HG02610 (cell line): ENCODE data around the gene GCNT4.
"Not testable (repeated sequence)": the region's sequence is repeated elsewhere in the genome, so short reads cannot be mapped to it uniquely, and the experiment has no call there.

ENCODE experiments used
- ATAC-seq: cut with Tn5 transposase; IDR thresholded peaks from one replicate; pipeline ENCODE4 v1.9.1; 2021; ENCODE audit warnings: mild to moderate bottlenecking, moderate library complexity; ENCODE audit not compliant: unreplicated experiment

GCNT4 gene

GRCh38 chr5:75052192-75053053, at the start of gene GCNT4:
Gene GCNT4, minus strand, starts transcription at chr5:75052558. Its CDS starts 22,521 bp downstream, at chr5:75030037.
- peak; percentile 22 for ATAC-seq

GRCh38 chr5:75095956-75096355, 43.6 kb upstream of the GCNT4 start:
- ATAC-seq, result not testable (repeated sequence)

GRCh38 chr5:75091597-75091996, 39.2 kb upstream of the GCNT4 start:
- no peak for ATAC-seq

- ATAC-seq, result peak; percentile 39
These were observed 37.3 kb upstream of the GCNT4 start for GRCh38 chr5:75089662-75090061.

- ATAC-seq, result peak; percentile 47
These were observed 36.8 kb upstream of the GCNT4 start for GRCh38 chr5:75089137-75089536.

- ATAC-seq, result no peak
These were observed 36.3 kb upstream of the GCNT4 start for GRCh38 chr5:75088648-75089047.

- no peak for ATAC-seq
These were observed 29.2 kb upstream of the GCNT4 start for GRCh38 chr5:75081510-75081909.

GRCh38 chr5:75079346-75079745, 27.0 kb upstream of the GCNT4 start:
- ATAC-seq, result not testable (repeated sequence)

GRCh38 chr5:75078027-75078426, 25.7 kb upstream of the GCNT4 start:
- ATAC-seq, result no peak

- no peak for ATAC-seq
These were observed 19.7 kb upstream of the GCNT4 start for GRCh38 chr5:75072061-75072460.

GRCh38 chr5:75071100-75071499, 18.7 kb upstream of the GCNT4 start:
- no peak for ATAC-seq

GRCh38 chr5:75067434-75067833, 15.1 kb upstream of the GCNT4 start:
- ATAC-seq, result no peak

- no peak for ATAC-seq
These were observed 10.7 kb upstream of the GCNT4 start for GRCh38 chr5:75062925-75063531.

- no peak for ATAC-seq
These were observed 7.7 kb upstream of the GCNT4 start for GRCh38 chr5:75059912-75060545.

GRCh38 chr5:75058986-75059535, 6.7 kb upstream of the GCNT4 start:
- no peak for ATAC-seq

GRCh38 chr5:75057561-75057960, 5.2 kb upstream of the GCNT4 start:
- ATAC-seq, result no peak

GRCh38 chr5:75055727-75056144, 3.4 kb upstream of the GCNT4 start:
- no peak for ATAC-seq

- ATAC-seq, result no peak
These were observed 2.0 kb upstream of the GCNT4 start for GRCh38 chr5:75054134-75054930.

- ATAC-seq, result peak; percentile 23
These were observed 1.2 kb upstream of the GCNT4 start for GRCh38 chr5:75053304-75054133.

GRCh38 chr5:75053054-75053303, 621 bp upstream of the GCNT4 start:
- ATAC-seq, result peak; percentile 5
